Kidney tubule cell (primary cell): ENCODE measurements around the gene STUM.
"Not testable (repeated sequence)": the region's sequence is repeated elsewhere in the genome, so short reads cannot be mapped to it uniquely, and the experiment has no call there.

Experiments used
- DNase-seq: peaks from one replicate; pipeline ENCODE4 v3.0.0-alpha.2; 2018; ENCODE audit warnings: low spot score

Gene STUM

DNA sequence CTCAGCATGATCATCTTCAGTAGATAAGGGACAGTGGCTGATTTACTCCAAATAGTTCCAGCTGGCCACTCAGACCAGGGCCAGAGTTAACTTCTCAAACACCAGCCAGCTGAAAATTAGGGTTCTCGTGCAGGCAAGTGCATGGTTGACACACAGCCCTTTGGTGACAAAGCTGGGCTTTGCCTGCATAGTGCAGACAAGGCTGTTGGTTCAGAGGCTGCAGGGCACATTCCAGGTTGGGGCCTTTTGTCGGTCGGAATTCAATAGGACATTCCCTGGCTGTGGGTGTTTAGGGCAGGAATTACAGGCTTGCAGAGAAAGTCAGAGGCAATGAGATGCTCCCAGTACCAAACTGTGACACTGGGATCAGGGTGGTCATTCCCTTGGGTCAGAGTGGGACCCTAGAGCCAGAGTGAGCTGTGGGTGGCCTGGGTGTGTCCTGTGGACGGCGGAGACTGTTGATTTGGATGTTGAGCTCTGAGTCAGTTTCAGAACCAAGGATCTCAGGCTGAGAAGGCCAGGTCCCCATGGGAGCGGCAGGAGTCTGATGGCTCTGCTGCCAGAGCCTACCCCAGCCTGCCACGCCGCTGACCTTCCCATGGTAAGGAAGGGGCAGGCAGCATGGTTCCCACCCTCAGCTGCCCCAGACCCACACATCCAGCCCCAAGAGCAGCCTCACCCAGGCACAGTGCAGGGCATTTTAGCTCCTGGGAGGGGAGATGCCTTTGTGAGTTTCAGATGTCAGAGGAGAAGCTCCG, 56.2 kb downstream of the STUM start:
- DNase-seq, result no peak

GRCh38 chr1:226605318-226605950, 56.9 kb downstream of the STUM start:
- no peak for DNase-seq

DNA sequence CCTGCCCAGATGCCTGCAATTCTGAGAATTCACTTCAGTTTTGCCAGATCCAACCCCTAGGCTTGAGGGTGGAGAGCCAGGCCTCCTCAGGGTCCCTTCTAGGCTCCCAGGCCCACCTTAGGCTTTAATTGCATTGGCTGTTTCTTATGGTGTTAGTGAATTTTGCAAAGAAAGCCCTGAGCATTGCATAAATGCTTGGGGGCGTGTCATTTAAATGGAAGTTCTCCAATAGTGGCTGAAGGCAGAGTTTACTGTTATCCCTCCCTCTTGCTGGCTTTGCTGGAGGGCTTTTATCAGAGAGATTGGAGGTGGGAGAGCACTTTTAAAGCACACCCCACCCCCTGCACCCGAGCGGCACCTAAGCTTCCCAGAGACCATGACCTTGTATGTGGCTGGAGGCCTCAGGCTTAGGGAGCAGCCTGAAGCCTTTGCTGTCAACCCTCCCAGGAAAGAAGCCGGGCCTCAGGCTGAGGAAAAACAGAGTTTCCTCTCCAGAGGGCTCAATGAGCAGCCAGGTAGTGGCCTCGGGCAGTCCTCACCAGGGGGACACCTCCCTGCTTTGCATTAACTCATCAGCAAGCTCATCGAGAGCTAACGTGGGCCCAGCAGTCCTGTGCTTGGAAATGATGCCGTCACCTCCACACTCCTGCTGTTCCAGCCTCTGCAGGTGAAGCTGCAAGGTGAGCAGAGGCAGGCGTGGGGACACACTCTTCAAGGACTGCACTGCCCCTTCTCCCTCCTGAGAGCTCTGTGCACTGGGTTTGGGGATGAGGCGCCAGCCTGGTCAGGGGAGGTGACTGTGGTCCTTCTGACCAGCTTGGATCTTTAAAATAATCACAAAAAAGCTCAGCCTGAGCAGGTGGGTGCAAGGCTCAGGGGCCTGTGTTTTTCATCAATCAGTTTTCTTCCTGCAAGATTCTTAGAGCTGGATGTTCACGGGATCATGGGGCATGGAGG, 58.0 kb downstream of the STUM start:
- no peak for DNase-seq

- DNase-seq, result no peak
These were observed 58.7 kb downstream of the STUM start for GRCh38 chr1:226607268-226607660.

DNA sequence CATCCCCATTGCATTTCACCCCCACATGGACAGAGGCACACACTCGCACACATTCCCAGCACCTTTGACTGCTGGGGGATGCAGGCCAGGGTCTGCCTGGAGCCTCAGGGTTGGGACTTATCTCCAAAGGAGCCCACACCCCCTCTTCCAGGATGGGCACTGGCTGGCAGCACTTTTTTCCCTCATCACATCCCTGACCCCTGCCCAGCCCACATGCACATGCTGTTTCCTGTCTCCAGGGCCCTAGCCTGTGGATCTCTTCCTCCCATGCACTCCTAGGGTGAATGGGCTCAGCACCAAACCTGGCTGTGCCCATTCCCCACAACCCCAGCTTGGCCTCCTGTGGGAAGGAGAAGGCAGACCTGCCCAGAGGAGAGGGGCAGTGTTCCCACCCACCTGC, 59.3 kb downstream of the STUM start:
- DNase-seq, result no peak

DNA sequence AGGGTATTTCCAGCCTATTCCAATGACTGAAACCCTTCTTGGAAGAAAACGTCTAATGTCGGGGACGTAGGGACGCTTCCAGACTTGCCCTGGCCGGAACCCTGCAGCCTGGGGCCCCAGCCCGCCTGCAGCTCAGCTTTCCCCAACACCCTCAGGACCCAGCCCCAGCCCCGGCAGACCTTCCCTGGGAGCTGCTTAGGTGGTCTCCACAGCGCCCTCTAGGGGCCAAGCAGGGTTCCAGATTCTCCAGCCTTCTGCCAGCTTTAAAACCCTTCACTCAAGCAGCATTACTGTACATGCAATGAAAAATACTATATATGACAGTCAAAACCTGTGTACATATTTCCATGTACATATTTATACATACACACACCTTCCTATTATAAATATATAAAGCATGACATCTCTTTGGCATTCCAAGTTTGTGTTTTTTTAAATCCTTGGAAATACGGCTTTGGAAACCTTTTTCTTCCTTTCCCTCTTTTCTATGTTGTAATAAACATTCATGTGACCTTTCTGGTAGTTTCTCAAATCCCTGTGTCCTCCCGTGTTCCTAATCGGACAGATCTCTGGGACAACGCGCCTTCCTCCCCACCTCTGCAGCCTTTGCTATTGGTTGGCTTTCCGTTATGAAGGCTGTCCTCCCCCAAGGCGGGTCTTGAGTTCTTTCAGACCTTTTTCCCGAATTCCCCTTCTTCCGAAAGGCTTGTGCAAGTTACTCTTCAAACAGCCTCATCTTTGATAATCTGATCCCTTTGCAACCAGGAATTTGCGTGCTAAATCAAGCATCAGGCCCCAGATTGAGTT, 60.3 kb downstream of the STUM start:
- DNase-seq, result peak; percentile 68

GRCh38 chr1:226609836-226610455, 61.4 kb downstream of the STUM start:
- no peak for DNase-seq

DNA sequence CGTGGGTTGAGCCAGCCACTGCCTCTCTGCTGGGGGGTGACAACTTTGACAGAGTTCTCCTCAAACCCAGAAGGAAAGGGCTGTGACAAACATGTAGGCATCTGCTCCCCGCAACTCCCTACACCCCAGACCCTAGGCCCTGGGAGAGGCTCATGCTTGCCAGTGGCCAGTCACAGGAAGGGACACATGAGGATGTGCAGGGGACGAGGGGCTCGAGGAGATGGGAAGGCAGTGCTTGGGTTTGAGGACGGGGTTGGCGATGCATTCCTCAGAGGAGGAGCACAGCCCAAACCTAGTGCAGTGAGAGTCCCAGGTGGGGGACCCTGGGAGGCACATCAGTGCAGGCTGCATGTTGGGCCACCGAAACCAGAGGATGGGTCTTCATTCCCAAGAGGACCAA, 62.1 kb downstream of the STUM start:
- DNase-seq, result no peak

GRCh38 chr1:226611301-226611700, 62.7 kb downstream of the STUM start:
- DNase-seq, result no peak

DNA sequence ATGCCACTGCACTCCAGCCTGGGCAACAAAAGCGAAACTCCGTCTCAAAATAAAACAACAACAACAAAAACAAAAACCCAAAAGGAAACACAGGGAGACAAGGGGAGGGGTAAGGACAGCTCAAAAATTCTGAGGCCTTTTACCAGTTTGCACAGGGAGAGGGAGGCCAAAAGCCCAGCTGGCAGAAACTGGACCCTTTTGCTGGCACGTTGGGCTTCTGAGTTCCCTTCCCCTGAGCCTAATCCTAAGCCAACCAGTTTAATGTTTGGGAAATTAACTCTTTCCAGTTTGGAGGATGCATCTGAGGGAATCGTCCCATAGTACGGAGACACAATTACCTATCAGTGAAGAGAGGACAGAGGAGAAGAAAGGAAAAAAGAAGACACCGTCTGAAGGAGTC, 63.4 kb downstream of the STUM start:
- DNase-seq, result not testable (repeated sequence)

DNA sequence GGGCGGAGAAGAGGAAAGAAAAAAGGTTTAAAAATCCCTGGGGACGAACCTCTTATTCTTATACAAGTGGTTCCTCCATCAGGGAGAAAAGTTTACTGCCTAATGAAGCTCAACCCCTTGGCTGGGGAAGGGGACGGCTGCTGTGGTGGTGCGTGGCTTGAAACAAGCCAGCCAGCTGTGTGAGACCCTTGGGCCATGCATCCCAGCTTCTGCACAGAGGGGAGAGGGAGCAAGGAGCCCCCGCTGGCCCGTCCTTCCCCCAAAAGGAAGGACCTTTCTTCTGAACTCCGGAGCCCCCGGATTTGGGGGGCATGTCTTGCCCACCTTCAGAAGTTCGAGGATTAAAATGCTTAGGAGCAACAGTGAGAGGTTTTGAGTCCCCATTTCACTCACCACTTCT, 67.3 kb downstream of the STUM start:
- no peak for DNase-seq

- DNase-seq, result no peak
These were observed 68.1 kb downstream of the STUM start for GRCh38 chr1:226616636-226617035.

DNA sequence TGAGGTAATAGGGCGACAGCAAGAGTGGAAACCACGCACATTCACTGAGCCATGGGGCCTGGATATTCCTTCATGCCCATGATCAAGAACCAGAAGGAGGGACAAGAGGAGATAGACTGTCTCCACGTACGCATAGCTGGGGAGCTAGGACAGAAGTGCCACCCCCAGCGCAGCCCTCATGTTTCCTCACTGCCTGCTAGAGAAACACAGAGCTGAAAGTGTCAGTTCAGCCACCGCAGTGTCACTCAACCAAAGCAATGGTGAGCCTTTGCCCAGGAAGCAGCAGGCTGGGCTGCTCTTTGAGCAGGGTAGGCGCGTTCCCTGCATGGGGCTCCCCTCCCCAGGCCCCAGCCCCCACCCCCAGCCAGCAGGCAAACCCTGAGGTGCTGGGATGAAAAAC, 68.5 kb downstream of the STUM start:
- no peak for DNase-seq

- DNase-seq, result not testable (repeated sequence)
These were observed 69.2 kb downstream of the STUM start for GRCh38 chr1:226617719-226618118.

DNA sequence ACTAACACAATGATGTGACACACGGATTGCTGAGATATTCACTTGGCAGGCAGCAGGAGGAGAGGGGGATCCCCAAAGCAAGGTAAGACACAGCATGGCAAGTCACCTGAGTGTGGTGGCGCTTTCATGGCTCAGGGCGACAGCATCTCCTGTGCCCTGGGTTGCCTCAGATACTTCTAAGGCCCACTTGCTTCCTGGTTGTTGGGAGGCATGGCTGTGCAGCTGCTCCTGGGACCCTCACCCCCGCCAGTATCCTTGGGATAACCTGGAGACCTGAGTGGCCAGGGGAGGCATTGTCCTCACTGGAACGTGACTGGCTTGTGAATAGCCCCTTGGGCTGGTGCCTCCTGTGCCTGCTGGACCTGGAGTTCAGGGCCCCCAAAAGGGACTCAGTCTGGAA, 69.8 kb downstream of the STUM start:
- no peak for DNase-seq

- no peak for DNase-seq
These were observed 70.5 kb downstream of the STUM start for GRCh38 chr1:226619031-226619430.

DNA sequence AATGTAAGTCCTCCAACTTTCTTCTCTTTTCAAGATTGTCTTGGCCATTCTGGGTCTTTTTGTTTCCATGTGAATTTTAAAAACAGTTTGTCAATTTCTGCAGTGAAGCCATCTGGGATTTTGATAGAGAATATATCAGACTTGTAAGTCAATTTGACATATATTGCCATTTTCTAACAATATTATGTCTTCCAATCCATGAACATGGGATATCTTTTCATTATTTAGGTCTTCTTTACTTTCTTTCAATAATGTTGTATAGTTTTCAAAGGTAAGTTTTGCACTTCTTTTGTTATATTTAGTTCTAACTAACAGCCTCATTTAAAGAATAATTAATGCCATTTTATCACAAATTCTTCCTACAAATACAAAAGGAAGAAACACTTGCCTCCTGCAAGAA, 73.4 kb downstream of the STUM start:
- DNase-seq, result no peak

DNA sequence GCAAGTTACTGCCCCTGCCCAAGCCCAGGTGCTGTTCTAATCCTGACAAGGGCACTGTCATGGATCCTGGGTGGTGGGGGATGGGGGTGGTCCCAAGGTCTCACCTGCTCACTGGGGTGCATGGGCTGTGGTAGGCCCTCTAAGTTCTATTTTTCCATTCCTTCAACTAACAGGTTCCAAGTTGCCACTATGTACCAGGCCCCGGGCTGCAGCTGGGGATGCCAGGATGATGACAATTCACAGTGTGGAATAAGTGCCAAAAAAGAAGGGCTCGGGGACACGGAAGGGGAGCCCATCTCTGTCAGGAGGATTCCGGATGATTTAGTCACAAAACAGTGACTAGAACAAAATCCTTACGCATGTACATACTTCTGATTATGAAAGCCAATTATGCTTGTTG, 76.0 kb downstream of the STUM start:
- no peak for DNase-seq

GRCh38 chr1:226625326-226625725, 76.8 kb downstream of the STUM start:
- DNase-seq, result no peak

DNA sequence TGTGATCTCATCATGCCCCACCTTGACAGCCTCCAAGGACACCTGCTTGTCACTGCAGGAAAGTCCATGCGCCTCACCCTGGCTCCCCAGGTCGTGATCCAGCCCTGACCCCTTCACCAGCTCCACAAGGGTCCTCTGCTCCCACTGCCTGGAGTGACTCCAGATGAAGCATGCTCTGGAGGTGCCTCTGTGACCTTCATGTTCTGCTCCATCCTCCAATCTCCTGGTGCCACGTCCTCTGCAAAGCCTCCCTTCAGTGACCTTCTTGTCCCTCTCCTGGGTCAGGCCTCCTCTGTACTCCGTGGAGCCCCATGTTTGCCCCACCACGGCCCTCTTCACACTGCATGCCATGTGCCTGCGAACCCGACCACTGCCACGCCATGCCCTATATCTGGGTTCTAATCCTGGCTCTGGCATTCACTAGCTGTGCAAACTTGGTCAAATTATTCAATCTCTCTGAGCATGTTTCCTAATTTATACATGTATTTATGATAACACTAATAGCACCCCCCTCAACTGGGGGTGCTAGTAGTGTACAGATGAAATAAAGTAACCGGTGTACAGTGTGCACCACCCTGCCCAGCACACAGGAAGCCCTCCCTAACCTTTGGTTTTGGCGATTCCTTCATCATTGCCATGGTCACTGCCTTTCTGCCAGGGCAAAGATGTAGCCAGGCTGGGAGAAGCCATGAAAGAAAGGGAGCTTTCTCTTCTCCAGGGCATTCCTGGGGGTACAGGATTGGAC, 77.4 kb downstream of the STUM start:
- DNase-seq, result no peak

DNA sequence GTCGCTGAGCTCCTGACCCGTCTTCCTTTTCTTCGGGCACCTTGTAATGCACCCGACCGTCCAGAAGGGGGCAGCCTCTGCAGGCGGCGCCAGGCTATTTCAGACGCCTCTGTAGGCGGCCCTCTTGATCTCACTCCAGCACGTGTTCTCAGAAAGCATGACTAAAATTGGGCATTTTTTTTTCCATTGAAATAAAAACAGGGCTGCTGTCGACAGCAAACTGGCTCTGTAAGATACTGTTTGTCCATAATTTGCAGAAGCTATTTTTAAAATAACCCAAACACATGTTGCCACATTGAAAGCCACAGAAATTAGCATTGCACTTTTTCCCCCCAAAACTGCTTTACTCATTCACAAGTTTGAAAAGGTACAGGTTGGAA, 78.0 kb downstream of the STUM start:
- DNase-seq, result peak; percentile 67
